NB4 (cell line): Measurements from ENCODE around the gene POLR2L.

Source experiments
- DNase-seq: peaks from one replicate; pipeline ENCODE4 v3.0.0; 2010; ENCODE audit warnings: low read depth
- H3K4me3 ChIP-seq: one replicate; pipeline ENCODE4 v1.5.1; 2011; ENCODE audit warnings: mild to moderate bottlenecking, low read depth, low read length, moderate library complexity
- CTCF ChIP-seq: IDR thresholded peaks from one replicate; pipeline ENCODE4 v1.5.1; 2012; ENCODE audit warnings: low read depth, low read length
- MYC ChIP-seq: IDR thresholded peaks from 2 replicates; pipeline ENCODE4 v1.6.1; 2011; ENCODE audit warnings: low read depth, low read length
- POLR2A ChIP-seq: IDR thresholded peaks from 2 replicates; pipeline ENCODE4 v1.6.1; 2011; ENCODE audit warnings: mild to moderate bottlenecking; ENCODE audit not compliant: insufficient read length; ENCODE audit errors: extremely low read depth
- TF ChIP-seq, protein P1 (sequence below): IDR thresholded peaks from 2 replicates; pipeline ENCODE4 v1.6.1; 2011; ENCODE audit warnings: low read depth, low read length

The POLR2L gene

DNA sequence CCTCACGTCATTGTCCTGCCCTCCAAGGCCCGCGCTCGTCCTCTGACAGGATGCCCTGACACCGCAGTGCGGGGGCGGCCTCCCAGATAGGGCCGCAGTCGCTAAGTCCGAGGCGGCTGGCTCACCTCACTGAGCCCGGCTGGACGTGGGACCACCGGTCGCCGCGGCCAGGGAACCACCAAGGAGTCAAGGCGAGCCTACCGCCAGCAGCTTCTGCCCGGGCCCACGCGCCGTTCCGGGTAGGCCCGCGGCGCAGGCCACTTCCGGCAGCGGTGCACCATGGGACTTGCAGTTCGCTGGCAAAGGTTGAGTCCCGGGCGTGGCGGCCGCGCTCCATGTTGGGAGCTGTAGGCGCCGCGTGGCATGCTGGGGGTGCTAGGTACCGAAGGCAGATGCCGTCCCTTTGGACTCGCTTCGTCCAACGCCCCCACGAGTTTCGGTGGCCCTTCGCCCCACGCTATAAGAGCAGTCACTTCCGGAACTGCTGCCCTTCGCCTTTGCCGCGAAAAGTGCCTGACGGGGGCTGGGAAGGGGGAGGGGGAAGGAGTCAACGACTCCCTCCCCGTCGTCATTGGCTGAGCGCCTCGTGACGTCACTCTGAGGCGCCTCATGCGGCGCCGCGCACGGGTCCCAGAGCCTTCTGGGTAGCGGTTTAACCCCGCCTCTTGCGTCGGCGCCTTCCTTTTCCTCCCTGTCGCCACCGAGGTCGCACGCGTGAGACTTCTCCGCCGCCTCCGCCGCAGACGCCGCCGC lies 32.9 kb downstream of the POLR2L start, which contains the start of gene RPLP2:
RPLP2 (plus strand) TSS at position 681 of the 753 bp plus-strand sequence. CDS start 268 bp downstream, outside the sequence.
- DNase-seq: peak; percentile 96
- TF ChIP-seq POLR2A (peak; percentile 86), CTCF (no peak), MYC (peak; percentile 83)
- TF ChIP-seq, protein P1, sequence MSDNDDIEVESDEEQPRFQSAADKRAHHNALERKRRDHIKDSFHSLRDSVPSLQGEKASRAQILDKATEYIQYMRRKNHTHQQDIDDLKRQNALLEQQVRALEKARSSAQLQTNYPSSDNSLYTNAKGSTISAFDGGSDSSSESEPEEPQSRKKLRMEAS: peak; percentile 83
- H3K4me3 ChIP-seq: peak within 1 kb of the TSS; percentile 98

DNA sequence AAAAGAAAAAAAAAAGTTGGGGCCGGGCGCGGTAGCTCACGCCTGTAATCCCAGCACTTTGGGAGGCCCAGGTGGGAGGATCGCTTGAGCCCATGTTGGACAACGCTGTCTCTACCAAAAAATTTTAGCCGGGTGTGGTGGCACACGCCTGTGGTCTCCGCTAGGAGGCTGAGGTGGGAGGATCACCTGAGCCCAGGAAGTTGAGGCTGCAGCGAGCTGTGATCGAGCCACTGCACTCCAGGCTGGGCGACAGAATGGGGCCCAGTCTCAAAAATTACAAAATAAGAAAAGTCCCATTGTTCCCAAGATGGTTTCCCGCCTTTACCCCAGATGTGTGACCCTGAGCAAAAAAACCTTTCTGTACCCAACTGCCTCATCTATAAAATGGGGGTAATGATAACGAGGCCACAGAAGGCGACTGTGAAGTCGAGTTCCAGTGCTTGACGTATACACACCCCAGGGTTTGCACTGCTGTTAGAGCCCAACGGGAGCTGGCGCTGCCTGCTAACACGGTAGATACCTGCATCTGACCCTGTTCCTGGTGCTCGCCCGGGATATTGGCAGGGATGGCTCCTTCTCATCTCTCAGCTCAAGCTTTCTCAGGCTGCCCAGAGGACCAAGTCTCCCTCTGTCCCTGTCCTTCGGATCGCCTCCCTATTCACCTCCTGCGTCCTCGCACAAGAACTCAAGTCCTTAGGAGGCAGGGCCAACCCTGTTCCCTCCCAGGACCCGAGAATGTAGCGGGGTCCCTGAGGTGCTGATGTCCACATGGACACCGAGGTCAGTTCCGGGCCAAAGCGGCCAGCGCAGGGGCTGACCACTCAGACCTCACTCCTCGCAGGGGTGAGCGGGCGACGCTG lies 33.7 kb downstream of the POLR2L start:
- H3K4me3 ChIP-seq: peak overlapping the region; percentile 98
- no peak for DNase-seq
- TF ChIP-seq MYC: no peak; the same call in 1 of the 2 replicates
- TF ChIP-seq, protein P1: no peak
- no peak for TF ChIP-seq CTCF
- no peak for TF ChIP-seq POLR2A

DNA sequence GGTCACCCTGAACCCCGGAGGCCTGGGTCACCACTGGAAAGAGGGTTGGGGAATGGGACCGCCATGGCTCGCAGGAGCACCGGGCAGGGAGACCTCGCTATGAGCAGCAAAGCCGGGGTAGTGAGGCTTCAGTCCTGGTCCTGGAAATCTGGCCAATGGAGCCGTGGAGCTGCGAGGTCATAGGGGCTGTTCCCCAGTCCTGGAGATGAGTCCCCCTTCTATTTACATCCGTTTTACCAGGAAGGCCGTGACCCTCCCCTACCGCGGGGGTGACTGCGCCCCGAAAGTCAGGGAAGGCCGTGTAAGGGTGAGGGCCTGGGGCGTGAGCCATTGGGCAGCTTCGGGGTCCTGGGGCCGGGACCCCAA lies 37.7 kb downstream of the POLR2L start:
- no peak for DNase-seq
- peak overlapping the region; percentile 55 for H3K4me3 ChIP-seq
- TF ChIP-seq, protein P1: no peak
- TF ChIP-seq POLR2A: no peak
- no peak for TF ChIP-seq MYC
- no peak for TF ChIP-seq CTCF

GRCh38 chr11:803770-804598 lies 38.3 kb downstream of the POLR2L start:
- no peak for DNase-seq
- no peak for TF ChIP-seq POLR2A
- TF ChIP-seq, protein P1: no peak
- H3K4me3 ChIP-seq: peak overlapping the region; percentile 55

- TF ChIP-seq, protein P1: no peak
- no peak for DNase-seq
- no peak overlapping the region for H3K4me3 ChIP-seq
Observed at GRCh38 chr11:803467-803742, 38.9 kb downstream of the POLR2L start.

GRCh38 chr11:802693-803466 lies 39.4 kb downstream of the POLR2L start:
- TF ChIP-seq CTCF (no peak), MYC (no peak), POLR2A (no peak)
- TF ChIP-seq, protein P1: no peak
- H3K4me3 ChIP-seq: no peak overlapping the region
- no peak for DNase-seq
